Astrocyte (in vitro differentiated cells and primary cell): Measurements from ENCODE around the gene GPATCH8. TPM values are rescaled to one million over a fixed set of nuclear protein-coding genes. Genes with fewer than 3 reads are reported as not detected.
A peak's percentile ranks its signal among the peaks of the same experiment; 100 is the strongest.

ENCODE experiments used
- DNase-seq: peaks from one replicate; pipeline ENCODE4 v3.0.0-alpha.2; 2010; ENCODE audit warnings: low read depth
- FAIRE-seq: peaks from 2 replicates; lab custom pipeline; 2011; peaks lifted over from hg19 to GRCh38; lab: Jason Lieb, UNC
- H2AFZ ChIP-seq: 2 replicates; pipeline ENCODE4 v1.6.0; 2012; ENCODE audit warnings: low read depth, low read length, inconsistent platforms
- H3K27ac ChIP-seq: 2 replicates; pipeline ENCODE4 v1.5.1; 2011; ENCODE audit warnings: low read depth, low read length, inconsistent platforms
- H3K27me3 ChIP-seq: 2 replicates; pipeline ENCODE4 v1.6.0; 2011; ENCODE audit warnings: low read length, inconsistent platforms; ENCODE audit not compliant: insufficient read depth
- H3K36me3 ChIP-seq: 2 replicates; pipeline ENCODE4 v1.5.1; 2011; ENCODE audit warnings: low read length, inconsistent platforms; ENCODE audit not compliant: insufficient read depth
- H3K4me1 ChIP-seq: 2 replicates; pipeline ENCODE4 v1.5.1; 2011; ENCODE audit warnings: low read length, inconsistent platforms; ENCODE audit not compliant: insufficient read depth
- H3K4me2 ChIP-seq: 2 replicates; pipeline ENCODE4 v1.6.0; 2012; ENCODE audit warnings: low read length, inconsistent platforms
- H3K4me3 ChIP-seq: 2 replicates; pipeline ENCODE4 v1.5.1; 2011; ENCODE audit warnings: low read depth, mild to moderate bottlenecking, low read length, inconsistent platforms; ENCODE audit not compliant: insufficient read depth
- H3K79me2 ChIP-seq: 2 replicates; pipeline ENCODE4 v1.6.0; 2012; ENCODE audit warnings: mild to moderate bottlenecking, low read length, inconsistent platforms; ENCODE audit not compliant: insufficient read depth
- H3K9ac ChIP-seq: 2 replicates; pipeline ENCODE4 v1.6.0; 2012; ENCODE audit warnings: mild to moderate bottlenecking, low read length, inconsistent platforms
- H3K9me3 ChIP-seq: 2 replicates; pipeline ENCODE4 v1.5.1; 2012; ENCODE audit warnings: low read depth, mild to moderate bottlenecking, low read length, inconsistent platforms; ENCODE audit not compliant: insufficient read depth
- H4K20me1 ChIP-seq: 2 replicates; pipeline ENCODE4 v1.6.0; 2012; ENCODE audit warnings: low read length, inconsistent platforms; ENCODE audit not compliant: insufficient read depth
- H3K27ac Mint-ChIP-seq: one replicate; pipeline ENCODE4 v1.8.0; 2021; ENCODE audit warnings: mild to moderate bottlenecking, mixed read lengths; ENCODE audit not compliant: unreplicated experiment
- H3K27me3 Mint-ChIP-seq: one replicate; pipeline ENCODE4 v1.8.0; 2021; ENCODE audit warnings: low read depth, mixed read lengths; ENCODE audit not compliant: unreplicated experiment
- H3K36me3 Mint-ChIP-seq: one replicate; pipeline ENCODE4 v1.8.0; 2021; ENCODE audit warnings: low read depth, mixed read lengths; ENCODE audit not compliant: unreplicated experiment
- H3K4me1 Mint-ChIP-seq: one replicate; pipeline ENCODE4 v1.8.0; 2021; ENCODE audit warnings: low read depth, mixed read lengths; ENCODE audit not compliant: unreplicated experiment
- H3K4me3 Mint-ChIP-seq: one replicate; pipeline ENCODE4 v1.8.0; 2021; ENCODE audit warnings: mild to moderate bottlenecking, moderate library complexity, mixed read lengths; ENCODE audit not compliant: unreplicated experiment
- H3K9me3 Mint-ChIP-seq: one replicate; pipeline ENCODE4 v1.8.0; 2021; ENCODE audit warnings: mild to moderate bottlenecking, mixed read lengths; ENCODE audit not compliant: unreplicated experiment
- EZH2 ChIP-seq: IDR thresholded peaks from 2 replicates; pipeline ENCODE4 v1.6.1; 2012; ENCODE audit warnings: mild to moderate bottlenecking, low read length, inconsistent platforms; ENCODE audit not compliant: insufficient read depth
- total RNA-seq: library from RNA; stranded (reverse); gene quantifications from 2 replicates; pipeline ENCODE4 v1.2.1, GENCODE V29; 2021
- TF ChIP-seq, protein P1 (sequence below): IDR thresholded peaks from 2 replicates; pipeline ENCODE4 v1.5.1; 2011; ENCODE audit warnings: low read depth, mild to moderate bottlenecking, inconsistent platforms, low read length, moderate library complexity; ENCODE audit not compliant: insufficient read depth

Gene GPATCH8
- total RNA-seq, 1 donor from 2014 or later: 43.3 TPM

DNA sequence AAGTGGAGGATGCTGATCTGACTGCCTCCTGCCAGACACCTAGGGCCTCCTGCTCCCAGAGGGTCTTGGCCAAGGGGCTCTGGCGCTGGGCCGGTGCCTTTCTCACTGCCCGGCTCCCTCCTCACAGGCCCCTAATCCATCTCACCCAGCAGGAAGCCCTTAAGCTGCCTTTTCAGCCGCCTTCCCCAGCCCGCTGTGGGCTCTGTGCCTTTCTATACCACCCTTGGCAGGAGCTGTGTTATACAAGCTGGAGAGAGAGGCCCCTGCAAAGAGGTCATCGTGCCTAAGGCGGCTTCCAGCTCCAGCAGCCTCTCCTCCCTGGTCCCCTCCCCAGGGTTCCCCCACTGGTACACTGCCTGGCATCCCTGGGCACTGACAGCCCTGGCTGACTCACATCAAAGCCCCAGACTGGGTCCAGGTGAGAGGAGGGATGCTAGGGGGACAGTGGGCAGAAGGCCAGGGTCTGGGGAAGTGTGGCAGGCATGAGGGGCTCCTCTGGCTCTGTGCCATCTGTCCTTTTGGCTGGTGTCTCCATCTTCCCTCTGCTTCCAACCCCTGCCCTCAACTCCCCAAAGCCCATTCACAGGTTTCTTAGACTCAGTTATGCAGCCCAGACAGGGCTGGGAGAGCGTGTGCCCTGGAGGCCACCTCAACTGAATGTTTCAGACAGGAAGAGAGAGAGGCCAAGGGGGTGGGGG, 38.8 kb upstream of the GPATCH8 start:
- peak overlapping the region; percentile 94 for H3K27ac ChIP-seq
- no peak for FAIRE-seq
- H2AFZ ChIP-seq: peak overlapping the region; percentile 55
- no peak for TF ChIP-seq EZH2
- TF ChIP-seq, protein P1, sequence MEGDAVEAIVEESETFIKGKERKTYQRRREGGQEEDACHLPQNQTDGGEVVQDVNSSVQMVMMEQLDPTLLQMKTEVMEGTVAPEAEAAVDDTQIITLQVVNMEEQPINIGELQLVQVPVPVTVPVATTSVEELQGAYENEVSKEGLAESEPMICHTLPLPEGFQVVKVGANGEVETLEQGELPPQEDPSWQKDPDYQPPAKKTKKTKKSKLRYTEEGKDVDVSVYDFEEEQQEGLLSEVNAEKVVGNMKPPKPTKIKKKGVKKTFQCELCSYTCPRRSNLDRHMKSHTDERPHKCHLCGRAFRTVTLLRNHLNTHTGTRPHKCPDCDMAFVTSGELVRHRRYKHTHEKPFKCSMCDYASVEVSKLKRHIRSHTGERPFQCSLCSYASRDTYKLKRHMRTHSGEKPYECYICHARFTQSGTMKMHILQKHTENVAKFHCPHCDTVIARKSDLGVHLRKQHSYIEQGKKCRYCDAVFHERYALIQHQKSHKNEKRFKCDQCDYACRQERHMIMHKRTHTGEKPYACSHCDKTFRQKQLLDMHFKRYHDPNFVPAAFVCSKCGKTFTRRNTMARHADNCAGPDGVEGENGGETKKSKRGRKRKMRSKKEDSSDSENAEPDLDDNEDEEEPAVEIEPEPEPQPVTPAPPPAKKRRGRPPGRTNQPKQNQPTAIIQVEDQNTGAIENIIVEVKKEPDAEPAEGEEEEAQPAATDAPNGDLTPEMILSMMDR: no peak
- no peaks in the 10 kb centered on the region for H3K79me2 ChIP-seq
- no peaks in the 10 kb centered on the region for H3K36me3 ChIP-seq
- H3K36me3 Mint-ChIP-seq: peaks cover 1% of the 10 kb centered on the region
- no peaks in the 10 kb centered on the region for H4K20me1 ChIP-seq
- H3K4me1 ChIP-seq: peaks cover 49% of the 10 kb centered on the region
- H3K4me3 ChIP-seq: no peak overlapping the region
- peaks cover 57% of the 10 kb centered on the region for H3K4me1 Mint-ChIP-seq
- no peaks in the 10 kb centered on the region for H3K27me3 ChIP-seq
- H3K4me2 ChIP-seq: peak overlapping the region; percentile 83
- H3K27me3 Mint-ChIP-seq: no peaks in the 10 kb centered on the region
- peak overlapping the region; percentile 39 for H3K9ac ChIP-seq
- no peaks in the 10 kb centered on the region for H3K9me3 ChIP-seq
- no peak overlapping the region for H3K4me3 Mint-ChIP-seq
- no peak for DNase-seq
- peaks cover 4% of the 10 kb centered on the region for H3K9me3 Mint-ChIP-seq
- peak overlapping the region; percentile 99 for H3K27ac Mint-ChIP-seq

DNA sequence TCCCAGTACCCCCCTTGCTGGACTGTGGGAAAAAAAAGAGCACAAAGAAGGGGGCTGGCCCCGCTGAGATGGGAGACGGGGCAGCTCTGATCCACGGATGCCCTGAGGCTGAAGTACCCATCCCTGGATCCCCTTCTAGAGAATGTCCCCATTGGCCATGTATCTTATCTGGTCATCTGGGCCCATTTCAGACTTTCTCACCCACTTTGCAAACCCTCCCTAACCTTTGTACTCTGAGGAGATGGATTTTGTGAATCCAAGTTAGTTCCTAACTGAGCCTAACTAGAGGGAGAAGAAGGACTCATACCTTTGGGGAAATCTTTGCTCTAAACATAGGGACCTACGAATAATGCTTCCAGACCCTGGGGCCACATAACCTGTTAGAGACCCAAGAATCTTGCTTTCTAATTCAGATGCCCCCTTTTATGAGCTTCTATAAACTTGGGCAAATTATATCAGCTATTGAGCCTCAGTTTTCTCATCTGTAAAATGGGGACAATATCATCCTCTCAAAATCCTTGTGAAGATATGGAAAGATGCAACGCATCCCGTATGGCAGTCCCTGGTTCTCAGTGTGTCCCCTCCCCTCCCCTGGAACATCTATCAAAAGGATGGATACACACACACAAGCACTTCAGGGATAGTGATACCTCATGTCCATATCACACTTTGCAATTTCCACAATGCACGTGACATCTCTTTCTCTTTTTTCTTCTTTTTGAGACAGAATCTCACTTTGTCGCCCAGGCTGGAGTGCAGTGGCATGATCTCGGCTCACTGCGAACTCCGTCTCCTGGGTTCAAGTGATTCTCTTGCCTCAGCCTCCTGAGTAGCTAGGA, 37.3 kb upstream of the GPATCH8 start:
- no peak for TF ChIP-seq EZH2
- TF ChIP-seq, protein P1: no peak
- peaks cover 48% of the 10 kb centered on the region for H3K4me1 ChIP-seq
- peaks cover 58% of the 10 kb centered on the region for H3K4me1 Mint-ChIP-seq
- no peak overlapping the region for H3K9ac ChIP-seq
- H3K4me2 ChIP-seq: no peak overlapping the region
- H3K4me3 Mint-ChIP-seq: no peak overlapping the region
- peaks cover 4% of the 10 kb centered on the region for H3K9me3 Mint-ChIP-seq
- H3K4me3 ChIP-seq: no peak overlapping the region
- no peak overlapping the region for H2AFZ ChIP-seq
- H3K79me2 ChIP-seq: no peaks in the 10 kb centered on the region
- no peaks in the 10 kb centered on the region for H3K9me3 ChIP-seq
- H3K36me3 Mint-ChIP-seq: peaks cover 1% of the 10 kb centered on the region
- no peaks in the 10 kb centered on the region for H3K27me3 ChIP-seq
- no peak overlapping the region for H3K27ac ChIP-seq
- no peak overlapping the region for H3K27ac Mint-ChIP-seq
- no peak for FAIRE-seq
- H4K20me1 ChIP-seq: no peaks in the 10 kb centered on the region
- H3K36me3 ChIP-seq: no peaks in the 10 kb centered on the region
- H3K27me3 Mint-ChIP-seq: no peaks in the 10 kb centered on the region
- no peak for DNase-seq
